Measurements from ENCODE around the gene ARHGAP25. TPM values are rescaled to one million over a fixed set of nuclear protein-coding genes. Genes with fewer than 3 reads are reported as not detected.
A peak's percentile ranks its signal among the peaks of the same experiment; 100 is the strongest.

The ARHGAP25 gene
- total and polyA plus RNA-seq, 2 donors (not counting 1 experiment from before 2014, with no cell fraction given) = 2.7 to 5.8 TPM

GRCh38 chr2:68809324-68810240 lies 75.0 kb downstream of the ARHGAP25 start:
- no peaks in the 10 kb centered on the region for H3K79me2 ChIP-seq (ENCODE audit: control insufficient read depth, insufficient read depth, low read length)

GRCh38 chr2:68811364-68811763 lies 76.8 kb downstream of the ARHGAP25 start:
- H3K9me3 ChIP-seq (ENCODE audit: control insufficient read depth, insufficient read depth, low read depth, low read length) = no peaks in the 10 kb centered on the region
- no peak overlapping the region for H3K9ac ChIP-seq (ENCODE audit: insufficient read depth, low read length)
- H3K27me3 ChIP-seq (ENCODE audit: control insufficient read depth, insufficient read depth, low read length) = no peaks in the 10 kb centered on the region
- H3K36me3 ChIP-seq (ENCODE audit: control insufficient read depth, insufficient read depth, low read length) = no peaks in the 10 kb centered on the region
- no peak for TF ChIP-seq EZH2 (IDR thresholded peaks at IDR 0.05; ENCODE audit: low read length, missing control alignments)
- no peak for TF ChIP-seq CTCF (conservative IDR thresholded peaks at IDR 0.05 in 1 of 2, IDR thresholded peaks at IDR 0.05 in 1 of 2; ENCODE audit: low read depth in 1 of 2, low read length in 2 of 2)
- no peaks in the 10 kb centered on the region for H4K20me1 ChIP-seq (ENCODE audit: control insufficient read depth, extremely low read depth, insufficient read depth, low read length)
- peak; percentile 23 to 62 for DNase-seq (ENCODE audit: low read depth in 2 of 2)
- H3K4me3 ChIP-seq (replicated peaks in 1 of 4; ENCODE audit: control extremely low read depth in 1 of 4, insufficient read depth in 1 of 4, low read depth in 3 of 4, low read length in 4 of 4) = no peak overlapping the region
- H3K27ac ChIP-seq (ENCODE audit: insufficient read depth, low read length) = no peak overlapping the region
- H3K4me1 ChIP-seq (ENCODE audit: control insufficient read depth, extremely low read depth, insufficient read depth, low read length) = peaks cover 2% of the 10 kb centered on the region
- no peaks in the 10 kb centered on the region for H3K79me2 ChIP-seq (ENCODE audit: control insufficient read depth, insufficient read depth, low read length)
- no peak overlapping the region for H3K4me2 ChIP-seq (ENCODE audit: extremely low read depth, insufficient read depth, low read length)
- H2AFZ ChIP-seq (ENCODE audit: low read length) = peak overlapping the region; percentile 21

More at GRCh38 chr2:68809324-68810240, 75.0 kb downstream of the ARHGAP25 start:
- H3K27ac ChIP-seq (ENCODE audit: insufficient read depth, low read length) = no peak overlapping the region
- H3K4me2 ChIP-seq (ENCODE audit: extremely low read depth, insufficient read depth, low read length) = no peak overlapping the region
- no peaks in the 10 kb centered on the region for H3K9me3 ChIP-seq (ENCODE audit: control insufficient read depth, insufficient read depth, low read depth, low read length)
- H3K36me3 ChIP-seq (ENCODE audit: control insufficient read depth, insufficient read depth, low read length) = no peaks in the 10 kb centered on the region
- no peak for DNase-seq (ENCODE audit: low read depth in 2 of 2)
- peaks cover 2% of the 10 kb centered on the region for H3K4me1 ChIP-seq (ENCODE audit: control insufficient read depth, extremely low read depth, insufficient read depth, low read length)
- no peaks in the 10 kb centered on the region for H3K27me3 ChIP-seq (ENCODE audit: control insufficient read depth, insufficient read depth, low read length)
- H4K20me1 ChIP-seq (ENCODE audit: control insufficient read depth, extremely low read depth, insufficient read depth, low read length) = no peaks in the 10 kb centered on the region
- no peak overlapping the region for H3K4me3 ChIP-seq (replicated peaks in 1 of 4; ENCODE audit: control extremely low read depth in 1 of 4, insufficient read depth in 1 of 4, low read depth in 3 of 4, low read length in 4 of 4)
- TF ChIP-seq CTCF (conservative IDR thresholded peaks at IDR 0.05 in 1 of 2, IDR thresholded peaks at IDR 0.05 in 1 of 2; ENCODE audit: low read depth in 1 of 2, low read length in 2 of 2) (no peak), EZH2 (IDR thresholded peaks at IDR 0.05; ENCODE audit: low read length, missing control alignments) (no peak)
- no peak overlapping the region for H3K9ac ChIP-seq (ENCODE audit: insufficient read depth, low read length)
- H2AFZ ChIP-seq (ENCODE audit: low read length) = no peak overlapping the region

DNA sequence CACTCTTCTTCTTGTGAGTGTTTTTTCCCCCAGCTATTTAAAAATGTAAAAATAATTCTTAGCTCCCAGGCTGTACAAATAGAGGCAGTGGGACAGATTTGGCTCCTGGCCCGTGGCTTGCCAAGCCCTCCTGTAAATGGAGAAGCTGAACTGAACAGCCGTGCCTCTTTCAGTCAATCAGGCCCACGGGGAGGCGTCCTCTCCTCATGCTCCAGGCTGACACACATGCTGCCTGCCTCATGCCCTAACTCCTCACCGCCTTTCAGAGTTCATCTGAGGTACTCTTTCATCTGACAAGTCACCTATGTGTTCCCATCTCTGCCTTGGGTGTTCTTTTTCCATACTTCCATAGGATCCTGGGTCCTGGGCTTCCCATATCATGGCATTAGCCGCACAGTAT lies 77.6 kb downstream of the ARHGAP25 start:
- TF ChIP-seq EZH2 (IDR thresholded peaks at IDR 0.05; ENCODE audit: low read length, missing control alignments) (no peak), CTCF (conservative IDR thresholded peaks at IDR 0.05 in 1 of 2, IDR thresholded peaks at IDR 0.05 in 1 of 2; ENCODE audit: low read depth in 1 of 2, low read length in 2 of 2) (no peak)
- Histone ChIP-seq H3K4me1 (ENCODE audit: control insufficient read depth, extremely low read depth, insufficient read depth, low read length) (peaks cover 2% of the 10 kb centered on the region), H3K9me3 (ENCODE audit: control insufficient read depth, insufficient read depth, low read depth, low read length) (no peaks in the 10 kb centered on the region), H3K27me3 (ENCODE audit: control insufficient read depth, insufficient read depth, low read length) (no peaks in the 10 kb centered on the region), H4K20me1 (ENCODE audit: control insufficient read depth, extremely low read depth, insufficient read depth, low read length) (no peaks in the 10 kb centered on the region), H3K79me2 (ENCODE audit: control insufficient read depth, insufficient read depth, low read length) (no peaks in the 10 kb centered on the region), H2AFZ (ENCODE audit: low read length) (no peak overlapping the region), H3K36me3 (ENCODE audit: control insufficient read depth, insufficient read depth, low read length) (no peaks in the 10 kb centered on the region), H3K4me2 (ENCODE audit: extremely low read depth, insufficient read depth, low read length) (no peak overlapping the region), H3K9ac (ENCODE audit: insufficient read depth, low read length) (no peak overlapping the region), H3K27ac (ENCODE audit: insufficient read depth, low read length) (no peak overlapping the region), H3K4me3 (replicated peaks in 1 of 4; ENCODE audit: control extremely low read depth in 1 of 4, insufficient read depth in 1 of 4, low read depth in 3 of 4, low read length in 4 of 4) (no peak overlapping the region)
- peak in 1 of 2 donors; percentile 21 for DNase-seq (ENCODE audit: low read depth in 2 of 2)

Data from fibroblast of lung (primary cell).